Neural progenitor cell (in vitro differentiated cells): Measurements from ENCODE around the gene ODAPH. TPM values are rescaled to one million over a fixed set of nuclear protein-coding genes. Genes with fewer than 3 reads are reported as not detected.
"Not testable (repeated sequence)": the region's sequence is repeated elsewhere in the genome, so short reads cannot be mapped to it uniquely, and the experiment has no call there.

Source experiments
- DNase-seq: peaks from one replicate; pipeline ENCODE4 v3.0.0-alpha.2; 2016; ENCODE audit warnings: low spot score
- H2AFZ ChIP-seq: fragments of 200-600 bp; sonication (generic); replicated peaks from 2 replicates; pipeline ENCODE4 v1.6.1; 2016; ENCODE audit warnings: antibody characterized with exemption
- H3F3A ChIP-seq: fragments of 200-600 bp; sonication (generic); 2 replicates; pipeline ENCODE4 v1.6.1; 2016; ENCODE audit warnings: antibody characterized with exemption, low read depth
- H3K27ac ChIP-seq: fragments of 200-600 bp; sonication (generic); 2 replicates; pipeline ENCODE4 v1.5.1; 2016; ENCODE audit warnings: mild to moderate bottlenecking
- H3K27me3 ChIP-seq: fragments of 200-600 bp; sonication (generic); 2 replicates; pipeline ENCODE4 v1.6.1; 2016; ENCODE audit warnings: mild to moderate bottlenecking, moderate library complexity
- H3K36me3 ChIP-seq: fragments of 200-600 bp; sonication (generic); 2 replicates; pipeline ENCODE4 v1.5.1; 2016
- H3K4me1 ChIP-seq: fragments of 200-600 bp; sonication (generic); 2 replicates; pipeline ENCODE4 v1.6.1; 2016; ENCODE audit warnings: mixed run types
- H3K4me2 ChIP-seq: fragments of 200-600 bp; sonication (generic); 2 replicates; pipeline ENCODE4 v1.6.1; 2016
- H3K4me3 ChIP-seq: fragments of 200-600 bp; sonication (generic); 2 replicates; pipeline ENCODE4 v1.5.1; 2016
- H3K79me2 ChIP-seq: fragments of 200-600 bp; sonication (generic); 2 replicates; pipeline ENCODE4 v1.6.1; 2016; ENCODE audit warnings: low read depth
- H3K9ac ChIP-seq: fragments of 200-600 bp; sonication (generic); 2 replicates; pipeline ENCODE4 v1.6.1; 2016
- H3K9me3 ChIP-seq: fragments of 200-600 bp; sonication (generic); 2 replicates; pipeline ENCODE4 v1.5.1; 2016; ENCODE audit warnings: low read depth
- H4K20me1 ChIP-seq: fragments of 200-600 bp; sonication (generic); 2 replicates; pipeline ENCODE4 v1.6.1; 2016; ENCODE audit warnings: low read depth
- H3K27ac Mint-ChIP-seq: 3 replicates; pipeline ENCODE4 v1.8.0; 2021; ENCODE audit warnings: mixed read lengths
- H3K27me3 Mint-ChIP-seq: 2 replicates; pipeline ENCODE4 v1.8.0; 2022; ENCODE audit warnings: low read depth, mild to moderate bottlenecking, inconsistent platforms, moderate library complexity, mixed read lengths; ENCODE audit not compliant: insufficient read depth
- H3K36me3 Mint-ChIP-seq: 3 replicates; pipeline ENCODE4 v1.8.0; 2021; ENCODE audit warnings: mixed read lengths
- H3K4me1 Mint-ChIP-seq: 3 replicates; pipeline ENCODE4 v1.8.0; 2021; ENCODE audit warnings: mixed read lengths
- H3K4me3 Mint-ChIP-seq: 3 replicates; pipeline ENCODE4 v1.8.0; 2021; ENCODE audit warnings: mild to moderate bottlenecking, moderate library complexity, mixed read lengths
- H3K9me3 Mint-ChIP-seq: 3 replicates; pipeline ENCODE4 v1.8.0; 2020; ENCODE audit warnings: mixed read lengths
- EZH2 ChIP-seq: fragments of 200-600 bp; sonication (generic); IDR thresholded peaks from 2 replicates; pipeline ENCODE4 v1.6.1; 2017; ENCODE audit warnings: antibody characterized with exemption, mild to moderate bottlenecking, moderate library complexity
- EZH2phosphoT487 ChIP-seq: fragments of 200-600 bp; sonication (generic); IDR thresholded peaks from 2 replicates; pipeline ENCODE4 v1.6.1; 2017; ENCODE audit warnings: antibody characterized with exemption
- total RNA-seq: library from RNA; depleted of rRNA; stranded (reverse); fragments of >200 nt; gene quantifications from 2 replicates; pipeline ENCODE4 v1.2.3, GENCODE V29; 2015; ENCODE audit warnings: low replicate concordance
- TF ChIP-seq, protein P1 (sequence below): fragments of 200-600 bp; sonication (generic); IDR thresholded peaks from 2 replicates; pipeline ENCODE4 v1.5.1; 2017; ENCODE audit warnings: antibody characterized with exemption, mild to moderate bottlenecking

Gene ODAPH
- total RNA-seq, 1 donor from 2014 or later = not detected

DNA sequence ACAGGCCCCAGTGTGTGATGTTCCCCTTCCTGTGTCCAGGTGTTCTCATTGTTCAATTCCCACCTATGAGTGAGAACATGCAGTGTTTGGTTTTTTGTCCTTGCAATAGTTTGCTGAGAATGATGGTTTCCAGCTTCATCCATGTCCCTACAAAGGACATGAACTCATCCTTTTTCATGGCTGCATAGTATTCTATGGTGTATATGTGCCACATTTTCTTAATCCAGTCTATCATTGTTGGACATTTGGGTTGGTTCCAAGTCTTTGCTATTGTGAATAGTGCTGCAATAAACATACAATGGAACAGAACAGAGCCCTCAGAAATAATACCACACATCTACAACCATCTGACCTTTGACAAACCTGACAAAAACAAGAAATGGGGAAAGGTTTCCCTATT, 21.9 kb upstream of the ODAPH start:
- H3K27me3 Mint-ChIP-seq, H4K20me1 ChIP-seq, H3K27me3 ChIP-seq, H3K27ac Mint-ChIP-seq, H3F3A ChIP-seq, DNase-seq, H3K27ac ChIP-seq, H3K79me2 ChIP-seq, H3K4me1 Mint-ChIP-seq, H3K4me3 ChIP-seq, H3K4me3 Mint-ChIP-seq, H3K9me3 ChIP-seq, H3K36me3 ChIP-seq, H3K4me2 ChIP-seq, H3K9ac ChIP-seq, H3K4me1 ChIP-seq, H2AFZ ChIP-seq: not testable (repeated sequence)
- peaks cover 44% of the 10 kb centered on the region for H3K36me3 Mint-ChIP-seq
- peaks cover 25% of the 10 kb centered on the region for H3K9me3 Mint-ChIP-seq

DNA sequence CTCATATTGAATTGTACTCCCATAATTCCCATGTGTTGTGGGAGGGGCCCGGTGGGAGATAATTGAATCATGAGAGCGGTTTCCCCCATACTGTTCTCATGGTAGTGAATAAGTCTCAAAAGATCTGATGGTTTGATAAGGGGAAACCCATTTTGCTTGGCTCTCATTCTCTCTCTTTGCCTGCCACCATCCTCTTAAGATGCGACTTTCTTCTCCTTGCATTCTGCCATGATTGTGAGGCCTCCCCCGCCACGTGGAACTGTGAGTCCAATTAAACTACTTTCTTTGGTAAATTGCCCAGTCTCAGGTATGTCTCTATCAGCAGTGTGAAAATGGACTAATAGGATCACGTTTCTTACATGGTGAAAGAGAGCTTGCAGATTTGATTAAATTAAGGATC, 18.6 kb upstream of the ODAPH start:
- H2AFZ ChIP-seq, H3K79me2 ChIP-seq, H3K9me3 ChIP-seq, H3K4me2 ChIP-seq, H3K4me1 ChIP-seq, H3K27me3 ChIP-seq, DNase-seq, H3K27ac Mint-ChIP-seq, H3K27ac ChIP-seq, H3K27me3 Mint-ChIP-seq, H3K36me3 ChIP-seq, H3K4me3 Mint-ChIP-seq, H3K4me3 ChIP-seq, H3F3A ChIP-seq, H4K20me1 ChIP-seq, H3K9ac ChIP-seq, H3K4me1 Mint-ChIP-seq: not testable (repeated sequence)
- Mint-ChIP-seq H3K36me3 (peaks cover 23% of the 10 kb centered on the region), H3K9me3 (peaks cover 14% of the 10 kb centered on the region)

- H3K4me2 ChIP-seq = no peak overlapping the region
- no peaks in the 10 kb centered on the region for H3K9me3 Mint-ChIP-seq
- no peaks in the 10 kb centered on the region for H3K9me3 ChIP-seq
- no peaks in the 10 kb centered on the region for H3K36me3 ChIP-seq
- no peaks in the 10 kb centered on the region for H4K20me1 ChIP-seq
- H3K4me1 Mint-ChIP-seq = peaks cover 5% of the 10 kb centered on the region
- no peak overlapping the region for H2AFZ ChIP-seq
- no peaks in the 10 kb centered on the region for H3K27me3 Mint-ChIP-seq
- TF ChIP-seq EZH2phosphoT487 (no peak), EZH2 (no peak)
- TF ChIP-seq, protein P1, sequence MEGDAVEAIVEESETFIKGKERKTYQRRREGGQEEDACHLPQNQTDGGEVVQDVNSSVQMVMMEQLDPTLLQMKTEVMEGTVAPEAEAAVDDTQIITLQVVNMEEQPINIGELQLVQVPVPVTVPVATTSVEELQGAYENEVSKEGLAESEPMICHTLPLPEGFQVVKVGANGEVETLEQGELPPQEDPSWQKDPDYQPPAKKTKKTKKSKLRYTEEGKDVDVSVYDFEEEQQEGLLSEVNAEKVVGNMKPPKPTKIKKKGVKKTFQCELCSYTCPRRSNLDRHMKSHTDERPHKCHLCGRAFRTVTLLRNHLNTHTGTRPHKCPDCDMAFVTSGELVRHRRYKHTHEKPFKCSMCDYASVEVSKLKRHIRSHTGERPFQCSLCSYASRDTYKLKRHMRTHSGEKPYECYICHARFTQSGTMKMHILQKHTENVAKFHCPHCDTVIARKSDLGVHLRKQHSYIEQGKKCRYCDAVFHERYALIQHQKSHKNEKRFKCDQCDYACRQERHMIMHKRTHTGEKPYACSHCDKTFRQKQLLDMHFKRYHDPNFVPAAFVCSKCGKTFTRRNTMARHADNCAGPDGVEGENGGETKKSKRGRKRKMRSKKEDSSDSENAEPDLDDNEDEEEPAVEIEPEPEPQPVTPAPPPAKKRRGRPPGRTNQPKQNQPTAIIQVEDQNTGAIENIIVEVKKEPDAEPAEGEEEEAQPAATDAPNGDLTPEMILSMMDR = no peak
- H3K36me3 Mint-ChIP-seq = peaks cover 8% of the 10 kb centered on the region
- no peaks in the 10 kb centered on the region for H3K27me3 ChIP-seq
- no peaks in the 10 kb centered on the region for H3K4me1 ChIP-seq
- H3K79me2 ChIP-seq = no peaks in the 10 kb centered on the region
- no peak overlapping the region for H3K4me3 Mint-ChIP-seq
- no peak overlapping the region for H3K27ac ChIP-seq
- no peak overlapping the region for H3K9ac ChIP-seq
- DNase-seq = no peak
- no peak overlapping the region for H3K27ac Mint-ChIP-seq
- no peak overlapping the region for H3K4me3 ChIP-seq
- no peaks in the 10 kb centered on the region for H3F3A ChIP-seq
Observed at GRCh38 chr4:75542824-75543223, 13.0 kb upstream of the ODAPH start.

DNA sequence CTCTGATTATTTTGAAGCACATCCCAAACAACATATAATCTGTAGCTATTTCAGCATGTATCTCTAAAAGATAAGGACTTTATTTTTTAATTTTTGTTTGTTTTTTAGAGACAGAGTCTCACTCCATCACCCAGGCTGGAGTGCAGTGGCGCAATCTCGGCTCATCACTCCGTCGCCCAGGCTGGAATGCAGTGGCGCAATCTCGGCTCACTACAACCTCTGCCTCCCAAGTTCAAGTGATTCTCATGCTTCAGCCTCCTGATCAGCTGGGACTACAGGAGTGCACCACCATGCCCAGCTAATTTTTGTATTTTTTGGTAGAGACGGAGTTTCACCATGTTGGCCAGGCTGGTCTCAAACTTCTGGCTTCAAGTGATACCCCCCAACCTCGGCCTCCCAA, 11.6 kb upstream of the ODAPH start:
- not testable (repeated sequence) for H3K4me1 ChIP-seq, H3K36me3 ChIP-seq, H2AFZ ChIP-seq, H3K9me3 Mint-ChIP-seq, H3K36me3 Mint-ChIP-seq, H3K27ac Mint-ChIP-seq, H3K4me1 Mint-ChIP-seq, H3K4me2 ChIP-seq, H3F3A ChIP-seq, DNase-seq, H3K27me3 Mint-ChIP-seq, H3K9me3 ChIP-seq, H3K27me3 ChIP-seq, H3K4me3 ChIP-seq, H4K20me1 ChIP-seq, H3K79me2 ChIP-seq, H3K9ac ChIP-seq, H3K4me3 Mint-ChIP-seq, H3K27ac ChIP-seq

- no peaks in the 10 kb centered on the region for H3K36me3 ChIP-seq
- peaks cover 2% of the 10 kb centered on the region for H3K27me3 Mint-ChIP-seq
- peaks cover 9% of the 10 kb centered on the region for H3K4me1 Mint-ChIP-seq
- H3K4me2 ChIP-seq = no peak overlapping the region
- H3K27me3 ChIP-seq = no peaks in the 10 kb centered on the region
- no peak overlapping the region for H3K27ac Mint-ChIP-seq
- H3K9ac ChIP-seq = no peak overlapping the region
- no peaks in the 10 kb centered on the region for H3F3A ChIP-seq
- H3K9me3 ChIP-seq = no peaks in the 10 kb centered on the region
- no peak overlapping the region for H3K4me3 ChIP-seq
- no peaks in the 10 kb centered on the region for H3K9me3 Mint-ChIP-seq
- DNase-seq = no peak
- no peaks in the 10 kb centered on the region for H3K4me1 ChIP-seq
- H2AFZ ChIP-seq = no peak overlapping the region
- no peaks in the 10 kb centered on the region for H3K79me2 ChIP-seq
- no peaks in the 10 kb centered on the region for H4K20me1 ChIP-seq
- H3K36me3 Mint-ChIP-seq = peaks cover 4% of the 10 kb centered on the region
- TF ChIP-seq, protein P1 = no peak
- H3K27ac ChIP-seq = no peak overlapping the region
- H3K4me3 Mint-ChIP-seq = no peak overlapping the region
Observed at GRCh38 chr4:75544870-75545269, 11.0 kb upstream of the ODAPH start.
